Body of pancreas (tissue), 4 donors: ENCODE data around the gene SLC28A3. TPM values are rescaled to one million over a fixed set of nuclear protein-coding genes. Genes with fewer than 3 reads are reported as not detected.

Experiments
- ATAC-seq: fragments of 150-250 bp; one replicate; pipeline ENCODE4 v1.9.1; 2016
- DNase-seq, 4 donors: peaks; one replicate each; pipeline ENCODE4 v3.0.0-alpha.2; 2019
- H3K27ac ChIP-seq, 4 donors: fragments of 200-600 bp; sonication (generic); 1 replicate in 3 of 4; 2 replicates in 1 of 4; pipeline versions ENCODE4 v1.5.1 to v1.6.1; 2016 to 2019; ENCODE audit warnings: mild to moderate bottlenecking in 1 of 4, mixed read lengths in 1 of 4, moderate library complexity in 1 of 4
- H3K27me3 ChIP-seq, 2 donors: fragments of 200-600 bp; sonication (generic); one replicate each; pipeline ENCODE4 v1.6.0; 2016; ENCODE audit warnings: mild to moderate bottlenecking in 1 of 2
- H3K36me3 ChIP-seq, 2 donors: fragments of 200-600 bp; sonication (generic); replicated peaks in 1 of 2; 2 replicates each; pipeline ENCODE4 v1.5.1; 2016; ENCODE audit warnings: low read depth in 2 of 2; ENCODE audit not compliant: insufficient read depth in 1 of 2
- H3K4me1 ChIP-seq: fragments of 200-600 bp; sonication (generic); one replicate; pipeline ENCODE4 v1.6.0; 2016
- H3K4me3 ChIP-seq, 2 donors: fragments of 200-600 bp; sonication (generic); 1 replicate in 1 of 2; 2 replicates in 1 of 2; pipeline ENCODE4 v1.5.1; 2016 to 2019
- H3K9me3 ChIP-seq, 3 donors: fragments of 200-600 bp; sonication (generic); 1 replicate in 2 of 3; 2 replicates in 1 of 3; pipeline ENCODE4 v1.5.1; 2016
- POLR2A ChIP-seq, 3 donors: fragments of 450-650 bp; IDR thresholded peaks; one replicate each; pipeline ENCODE4 v1.6.1; 2016; ENCODE audit warnings: antibody characterized with exemption in 3 of 3, mild to moderate bottlenecking in 2 of 3
- WGBS, 2 donors: methylation state at CpG; one replicate each; pipeline ENCODE4 v1.1.5; 2017; 5-methylcytosine and 5-hydroxymethylcytosine counted together
- intact Hi-C: fragments of 100-400 bp; cut with DNase I; formaldehyde crosslinking; loops from one replicate; pipeline ENCODE4 v1.15.1; 2023
- total RNA-seq, 2 donors: library from RNA; depleted of rRNA; stranded (reverse); fragments of >200 nt; gene quantifications; one replicate each; pipeline ENCODE4 v1.1.0, GENCODE V29; 2016
- TF ChIP-seq, protein P1 (sequence below), 7 experiments: fragments of 450-650 bp in 4 of 7; fragments of 200-600 bp in 3 of 7; sonication (generic) in 3 of 7; IDR thresholded peaks; one replicate each; pipeline ENCODE4 v1.5.1; 2016 to 2019; ENCODE audit warnings: antibody characterized with exemption in 7 of 7

Gene SLC28A3
- total RNA-seq, 2 donors from 2014 or later: 4.3 to 8.0 TPM

DNA sequence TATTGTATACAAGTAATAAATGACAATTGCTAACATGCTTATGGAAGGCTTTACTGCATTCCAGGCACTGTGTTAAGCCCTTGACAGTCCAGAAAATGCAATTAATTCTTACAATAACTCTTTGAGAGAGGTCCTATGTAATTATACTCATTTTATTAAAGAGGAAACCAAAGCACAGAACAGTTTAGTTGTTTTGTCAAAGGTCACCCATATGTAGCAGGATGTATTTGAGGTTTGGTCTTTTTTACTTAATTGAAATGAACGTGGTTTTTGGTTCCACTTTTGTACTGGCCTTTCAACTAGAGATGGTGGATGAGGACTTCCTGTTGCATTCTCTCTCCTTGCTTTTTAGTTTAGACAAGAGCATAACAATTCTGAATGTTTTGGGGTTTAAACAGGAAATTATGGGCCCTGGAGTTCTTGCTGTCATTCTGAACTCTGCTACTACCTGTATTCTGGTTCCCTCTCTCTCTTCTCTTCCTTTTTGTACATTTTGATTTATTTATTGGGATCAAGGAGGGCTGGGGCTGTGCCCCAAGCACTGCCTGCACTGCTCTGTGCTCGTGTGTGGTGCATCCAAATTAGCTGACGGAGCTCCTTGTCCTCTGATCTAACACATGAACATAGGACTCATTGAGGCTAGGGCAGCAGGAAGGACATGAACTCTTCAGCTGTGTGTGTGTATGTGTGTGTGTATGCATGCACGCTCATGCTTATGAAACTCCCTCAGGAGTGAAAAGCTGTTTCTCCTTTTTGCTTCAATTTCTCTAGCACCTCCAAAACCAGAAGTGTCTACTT lies 47.4 kb downstream of the SLC28A3 start:
- H3K4me1 ChIP-seq: no peaks in the 10 kb centered on the region
- no peak overlapping the region for H3K4me3 ChIP-seq
- no peaks in the 10 kb centered on the region for H3K27me3 ChIP-seq
- intact Hi-C loops: no loop called here
- ATAC-seq (no peak), DNase-seq (no peak)
- TF ChIP-seq POLR2A (IDR thresholded peaks at IDR 0.05): no peak
- WGBS, 2 donors: 57 to 63% methylated on average over 4 of the region's 4 CpGs
- no peak overlapping the region for H3K27ac ChIP-seq
- H3K36me3 ChIP-seq: peaks cover 0 to 3% of the 10 kb centered on the region in 2 donors
- no peaks in the 10 kb centered on the region for H3K9me3 ChIP-seq

DNA sequence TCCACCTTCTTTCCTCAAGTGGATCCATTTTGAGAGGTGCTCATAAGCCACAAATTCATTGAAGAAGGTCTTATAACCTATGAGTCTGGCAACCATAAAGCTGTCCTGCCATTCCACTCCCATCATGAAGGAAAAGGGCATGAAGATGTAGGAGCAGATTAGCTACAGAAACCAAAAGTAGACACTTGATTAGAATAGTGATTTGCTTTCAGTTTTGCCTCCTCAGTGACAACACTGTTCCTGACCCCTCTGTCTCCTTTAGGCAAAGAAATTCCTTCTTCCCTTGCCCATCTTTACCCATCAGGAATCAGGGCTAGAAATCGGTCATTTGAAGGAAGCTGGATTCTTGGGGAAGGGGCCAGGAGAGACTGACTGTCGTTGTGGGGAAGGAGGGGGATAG lies 55.2 kb downstream of the SLC28A3 start:
- Histone ChIP-seq H3K36me3 (peaks cover 0 to 3% of the 10 kb centered on the region in 2 donors), H3K27me3 (no peaks in the 10 kb centered on the region), H3K4me3 (no peak overlapping the region), H3K9me3 (no peaks in the 10 kb centered on the region), H3K4me1 (peaks cover 10% of the 10 kb centered on the region), H3K27ac (no peak overlapping the region)
- 41 to 47% methylated on average over 2 of the region's 2 CpGs for WGBS, 2 donors
- intact Hi-C loops: no loop called here
- DNase-seq (no peak), ATAC-seq (no peak)
- TF ChIP-seq, protein P1, sequence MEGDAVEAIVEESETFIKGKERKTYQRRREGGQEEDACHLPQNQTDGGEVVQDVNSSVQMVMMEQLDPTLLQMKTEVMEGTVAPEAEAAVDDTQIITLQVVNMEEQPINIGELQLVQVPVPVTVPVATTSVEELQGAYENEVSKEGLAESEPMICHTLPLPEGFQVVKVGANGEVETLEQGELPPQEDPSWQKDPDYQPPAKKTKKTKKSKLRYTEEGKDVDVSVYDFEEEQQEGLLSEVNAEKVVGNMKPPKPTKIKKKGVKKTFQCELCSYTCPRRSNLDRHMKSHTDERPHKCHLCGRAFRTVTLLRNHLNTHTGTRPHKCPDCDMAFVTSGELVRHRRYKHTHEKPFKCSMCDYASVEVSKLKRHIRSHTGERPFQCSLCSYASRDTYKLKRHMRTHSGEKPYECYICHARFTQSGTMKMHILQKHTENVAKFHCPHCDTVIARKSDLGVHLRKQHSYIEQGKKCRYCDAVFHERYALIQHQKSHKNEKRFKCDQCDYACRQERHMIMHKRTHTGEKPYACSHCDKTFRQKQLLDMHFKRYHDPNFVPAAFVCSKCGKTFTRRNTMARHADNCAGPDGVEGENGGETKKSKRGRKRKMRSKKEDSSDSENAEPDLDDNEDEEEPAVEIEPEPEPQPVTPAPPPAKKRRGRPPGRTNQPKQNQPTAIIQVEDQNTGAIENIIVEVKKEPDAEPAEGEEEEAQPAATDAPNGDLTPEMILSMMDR (IDR thresholded peaks at IDR 0.05): no peak
- TF ChIP-seq POLR2A (IDR thresholded peaks at IDR 0.05): no peak

DNA sequence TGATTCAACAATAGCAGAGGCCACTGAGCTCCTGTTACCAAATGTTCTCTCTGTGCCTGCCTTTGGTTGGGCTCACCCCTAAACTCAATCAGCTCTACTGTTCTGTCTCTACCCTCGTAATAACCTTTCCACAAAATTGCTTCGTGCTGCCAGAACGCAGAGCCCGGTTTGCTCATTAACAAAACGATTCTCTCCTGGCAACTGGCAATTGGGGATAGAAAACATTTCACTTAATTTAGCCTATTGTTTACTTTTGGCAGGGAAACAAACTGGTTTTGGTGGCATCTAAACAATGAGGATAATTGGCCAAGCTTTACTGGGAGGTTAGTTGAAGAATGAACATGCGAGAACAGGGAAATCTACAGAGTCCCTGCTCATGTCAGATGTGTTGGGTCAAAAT lies 56.6 kb downstream of the SLC28A3 start:
- TF ChIP-seq POLR2A (IDR thresholded peaks at IDR 0.05): no peak
- TF ChIP-seq, protein P1 (IDR thresholded peaks at IDR 0.05): no peak
- H3K36me3 ChIP-seq: peaks cover 0 to 1% of the 10 kb centered on the region in 2 donors
- no peak for ATAC-seq
- intact Hi-C loops: no loop called here
- peaks cover 10% of the 10 kb centered on the region for H3K4me1 ChIP-seq
- no peak for DNase-seq
- 37 to 51% methylated on average over 6 of the region's 6 CpGs for WGBS, 2 donors
- H3K27me3 ChIP-seq: no peaks in the 10 kb centered on the region
- no peak overlapping the region for H3K4me3 ChIP-seq
- H3K27ac ChIP-seq: no peak overlapping the region
- no peaks in the 10 kb centered on the region for H3K9me3 ChIP-seq

DNA sequence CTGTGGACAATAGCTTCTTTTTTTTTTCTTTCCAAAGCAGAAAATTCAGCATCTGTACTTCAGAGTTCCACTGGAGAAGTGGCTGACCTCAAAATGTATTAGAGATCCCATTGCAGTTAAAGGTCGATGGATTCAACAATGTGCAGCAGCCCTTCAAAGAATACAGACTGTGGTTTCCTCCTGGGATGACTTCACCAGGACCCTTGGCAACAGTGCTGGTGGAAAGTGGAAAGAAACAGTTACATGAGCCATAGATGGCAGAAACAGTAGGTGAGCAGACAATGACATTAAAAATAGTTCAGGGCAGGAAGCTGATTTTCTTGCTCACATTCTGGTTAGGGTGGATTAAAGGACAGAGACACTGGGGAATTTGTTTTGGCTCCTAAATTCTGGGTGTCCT lies 62.4 kb downstream of the SLC28A3 start:
- peaks cover 0 to 2% of the 10 kb centered on the region in 2 donors for H3K36me3 ChIP-seq
- 37 to 64% methylated on average over 1 of the region's 1 CpG for WGBS, 2 donors
- intact Hi-C loops: no loop called here
- H3K9me3 ChIP-seq: no peaks in the 10 kb centered on the region
- no peak overlapping the region for H3K27ac ChIP-seq
- TF ChIP-seq, protein P1 (IDR thresholded peaks at IDR 0.05): no peak
- no peak for TF ChIP-seq POLR2A (IDR thresholded peaks at IDR 0.05)
- no peaks in the 10 kb centered on the region for H3K4me1 ChIP-seq
- DNase-seq: no peak
- no peak overlapping the region for H3K4me3 ChIP-seq
- ATAC-seq: no peak
- no peaks in the 10 kb centered on the region for H3K27me3 ChIP-seq

DNA sequence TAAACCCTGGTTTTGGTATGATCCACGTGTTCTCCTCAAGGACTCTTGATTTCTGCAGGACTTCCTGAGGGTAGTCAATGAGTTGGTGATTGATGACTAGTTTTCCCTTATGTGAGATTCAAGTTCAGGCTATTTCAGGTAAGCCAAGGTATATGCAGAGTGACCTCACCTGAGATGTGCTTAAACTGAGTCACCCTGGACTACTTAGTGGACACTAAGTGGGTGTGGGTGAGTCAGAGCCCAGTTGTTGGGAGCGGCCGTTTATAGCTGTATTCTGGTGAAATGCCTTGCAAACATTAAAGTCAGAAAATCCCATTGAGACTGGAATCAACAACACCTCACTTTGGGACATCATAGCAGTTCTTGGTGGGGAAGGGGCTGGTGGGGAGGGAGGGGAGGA lies 62.9 kb downstream of the SLC28A3 start:
- peaks cover 0 to 2% of the 10 kb centered on the region in 2 donors for H3K36me3 ChIP-seq
- no peaks in the 10 kb centered on the region for H3K9me3 ChIP-seq
- ATAC-seq (no peak), DNase-seq (no peak)
- TF ChIP-seq POLR2A (IDR thresholded peaks at IDR 0.05): no peak
- TF ChIP-seq, protein P1 (IDR thresholded peaks at IDR 0.05): no peak
- WGBS, 2 donors: 64 to 72% methylated on average over 3 of the region's 3 CpGs
- no peak overlapping the region for H3K4me3 ChIP-seq
- no peaks in the 10 kb centered on the region for H3K4me1 ChIP-seq
- H3K27ac ChIP-seq: no peak overlapping the region
- no peaks in the 10 kb centered on the region for H3K27me3 ChIP-seq
- intact Hi-C loops: no loop called here
